Measurements from ENCODE around the gene ADCY4. TPM values are rescaled to one million over a fixed set of nuclear protein-coding genes. Genes with fewer than 3 reads are reported as not detected.

Gene ADCY4
- total RNA-seq, 1 experiment from 2014 or later = not detected

DNA sequence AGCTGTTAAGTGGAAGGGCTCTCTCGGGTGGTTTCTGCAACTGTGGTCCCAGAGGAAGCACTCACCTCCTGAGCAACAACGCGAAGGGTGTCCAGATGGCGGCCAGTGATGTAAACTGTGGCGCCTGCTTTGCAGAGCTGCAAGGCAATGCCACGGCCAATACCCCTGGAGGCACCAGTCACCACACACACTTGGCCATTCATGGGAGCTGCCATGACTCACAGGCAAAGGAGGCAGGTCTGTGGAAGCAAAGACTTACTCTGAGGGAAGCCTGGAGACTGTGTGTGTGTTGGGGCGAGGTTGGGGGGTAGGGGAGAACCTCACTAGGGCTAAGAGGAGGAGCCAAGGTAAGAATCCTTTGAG lies 36.0 kb downstream of the ADCY4 start:
- DNase-seq (ENCODE audit: low spot score) = peak; percentile 34

DNA sequence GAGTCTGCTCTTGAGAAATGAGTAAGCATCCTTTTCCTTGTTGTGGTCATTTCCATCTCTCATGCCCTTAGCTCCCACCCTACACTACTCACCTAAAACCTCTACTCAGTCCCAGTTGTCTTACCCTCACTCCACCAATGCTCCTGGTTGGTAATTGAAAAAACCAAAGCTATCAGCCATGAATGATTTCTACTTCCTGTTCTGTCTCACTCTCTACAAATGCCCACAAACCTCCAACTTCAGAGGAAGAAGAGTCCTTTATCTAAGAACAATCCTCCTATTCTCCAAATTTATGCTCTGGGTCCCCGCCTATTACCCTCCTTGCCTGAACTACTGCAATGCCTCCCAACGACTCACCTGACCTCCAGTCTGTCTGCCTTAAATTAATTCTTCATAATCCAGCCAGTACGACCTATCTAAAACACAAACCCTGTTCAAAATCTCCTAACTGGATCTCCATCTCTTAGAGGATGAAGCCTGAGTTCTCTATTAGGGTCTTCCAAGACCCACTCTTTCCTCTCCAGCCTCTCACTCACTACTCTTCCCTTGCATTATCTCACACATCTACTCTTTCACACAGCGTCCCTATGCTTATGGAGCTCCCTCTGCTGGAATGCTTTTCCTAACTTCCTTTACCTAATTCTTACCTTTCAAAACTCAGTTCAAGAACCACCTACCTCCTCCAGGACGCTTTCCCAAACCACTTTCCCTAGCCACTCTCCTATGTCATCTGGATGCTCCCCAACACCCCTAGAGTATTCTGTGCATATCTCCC lies 37.5 kb downstream of the ADCY4 start:
- no peak for DNase-seq (ENCODE audit: low spot score)

DNA sequence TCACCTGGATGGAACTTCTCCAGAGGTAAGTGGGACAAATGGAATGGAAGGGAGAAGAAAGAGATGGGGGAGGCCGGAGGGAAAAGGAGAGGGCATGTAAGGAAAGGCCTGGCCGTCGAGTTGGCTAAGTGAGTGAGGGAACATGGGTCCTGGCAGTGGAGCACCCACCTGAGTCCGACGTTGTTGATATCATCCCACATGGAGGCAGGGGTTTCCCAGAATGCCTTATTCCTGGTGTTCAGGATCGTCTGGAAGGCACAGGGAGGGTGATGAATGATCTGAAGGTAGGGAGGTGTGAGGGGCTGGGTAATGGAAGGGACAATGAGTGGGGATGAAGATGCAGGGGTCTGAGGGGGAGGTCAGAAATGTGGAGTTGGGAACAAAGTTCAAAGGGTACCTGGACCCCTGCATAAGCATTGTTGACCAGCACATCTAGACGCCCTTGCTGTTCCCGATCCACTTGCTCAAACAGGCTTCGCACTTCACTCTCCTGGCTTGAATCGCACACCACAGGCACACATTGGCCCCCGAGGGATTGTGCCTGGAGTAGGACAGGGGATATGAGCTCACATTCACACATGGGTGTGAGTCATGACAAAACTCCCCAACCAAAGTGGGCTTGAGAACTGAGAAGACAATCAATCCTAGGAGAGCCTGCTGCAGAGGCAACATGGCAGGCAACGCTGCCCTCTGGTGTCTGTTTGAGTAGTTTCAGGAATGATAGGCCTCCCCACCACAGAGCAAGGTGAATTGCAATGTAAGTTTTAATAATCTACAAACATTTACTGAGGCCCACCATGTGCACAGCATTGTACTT lies 38.3 kb downstream of the ADCY4 start:
- peak; percentile 71 for DNase-seq (ENCODE audit: low spot score)

DNA sequence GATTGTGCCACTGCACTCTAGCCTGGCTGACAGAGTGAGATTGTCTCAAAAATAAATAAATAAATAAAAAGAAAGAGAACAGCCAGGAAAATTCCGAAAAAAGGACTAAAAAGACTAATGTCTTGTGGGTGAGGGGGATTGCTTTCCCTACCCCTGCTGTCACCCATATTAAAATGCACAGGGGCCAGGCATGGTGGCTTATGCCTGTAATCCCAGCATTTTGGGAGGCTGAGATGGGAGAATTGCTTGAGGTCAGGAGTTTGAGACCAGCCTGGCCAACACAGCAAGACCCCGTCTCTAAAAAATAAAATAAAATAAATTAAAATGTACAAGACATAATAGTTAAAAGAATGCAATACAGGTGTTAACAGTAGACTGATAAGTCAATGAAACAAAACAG lies 41.3 kb downstream of the ADCY4 start:
- DNase-seq (ENCODE audit: low spot score) = no peak

DNA sequence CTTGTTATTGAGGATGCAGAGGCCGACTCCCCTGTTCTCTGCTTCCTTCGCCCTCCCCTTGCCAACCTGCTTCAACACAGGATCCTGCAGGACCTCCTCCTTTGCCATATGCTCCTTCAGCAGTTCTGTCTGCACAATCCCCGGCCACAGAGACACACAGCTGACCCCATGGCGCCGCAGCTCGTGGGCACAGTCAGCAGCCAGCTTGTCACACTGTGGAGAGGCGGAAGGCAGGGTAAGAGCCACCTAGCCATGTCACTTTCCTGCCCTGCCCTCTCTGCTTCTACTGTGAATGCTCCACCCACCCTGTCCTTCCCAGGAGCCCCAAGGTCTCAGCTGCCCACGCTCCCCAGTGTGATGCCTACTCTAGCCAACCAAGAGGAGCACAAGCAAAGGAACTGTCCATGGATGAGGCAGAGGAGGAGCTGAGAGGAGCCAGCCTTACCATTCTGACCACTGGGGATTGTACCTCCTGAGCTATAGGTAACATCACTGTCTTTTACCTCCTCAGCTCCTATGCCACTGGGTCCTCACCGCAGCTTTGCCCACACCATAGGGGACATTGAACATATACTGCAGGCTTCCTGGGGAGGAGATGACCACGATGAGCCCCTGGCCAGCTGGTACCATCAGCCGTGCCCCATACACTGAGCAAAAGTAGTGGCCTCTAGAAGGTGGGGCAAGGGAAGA lies 42.6 kb downstream of the ADCY4 start:
- DNase-seq (ENCODE audit: low spot score) = no peak

DNA sequence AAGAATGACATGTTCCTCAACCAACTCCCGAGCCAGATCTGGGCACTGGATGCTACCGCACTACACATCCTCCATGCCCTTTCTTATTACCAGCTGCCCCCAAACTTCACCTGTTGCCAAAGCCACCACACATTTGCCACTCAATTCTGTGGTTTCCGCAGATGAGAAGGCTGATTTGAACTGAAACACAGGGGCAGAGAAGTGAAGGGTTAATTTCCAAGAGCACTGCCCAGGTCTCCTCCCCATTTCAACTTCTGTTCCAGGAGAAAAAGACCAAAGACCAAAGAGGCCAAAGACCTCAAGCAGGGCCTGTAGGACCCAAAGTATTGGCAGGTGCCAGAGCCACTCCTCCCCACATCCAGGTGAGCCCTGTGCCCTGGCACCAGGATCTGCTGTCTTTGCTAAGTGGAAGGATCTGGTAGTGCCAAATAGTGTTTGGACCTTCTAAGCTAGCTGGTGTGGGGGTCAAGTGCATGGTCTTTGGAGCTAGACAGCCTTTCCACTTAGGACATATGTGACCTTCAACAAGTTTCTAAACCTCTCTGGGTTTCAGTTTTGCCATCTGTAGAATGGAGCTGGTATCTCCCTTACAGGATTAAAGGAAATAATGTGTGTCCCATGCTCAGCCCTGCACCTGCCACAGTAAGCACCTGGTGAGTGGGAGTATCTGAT lies 43.3 kb downstream of the ADCY4 start:
- no peak for DNase-seq (ENCODE audit: low spot score)

DNA sequence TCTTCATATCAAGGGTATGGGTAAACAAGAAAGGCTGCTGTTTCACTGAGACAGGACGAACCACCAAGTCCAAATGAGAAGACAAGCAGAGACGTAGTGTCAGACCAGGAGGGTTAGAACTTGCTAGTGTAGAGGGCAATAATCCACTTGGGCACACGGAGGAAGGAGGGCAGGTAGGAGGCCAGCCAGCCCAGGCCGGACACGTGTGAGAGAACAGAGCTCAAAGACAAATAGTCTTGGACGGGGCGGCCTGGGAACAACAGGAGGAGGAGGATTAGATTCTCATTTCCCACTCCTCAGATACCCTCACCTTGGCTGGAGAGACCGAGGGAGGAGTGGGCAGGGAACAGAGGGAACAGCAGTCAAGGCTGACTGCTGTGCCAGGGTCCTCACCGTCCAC lies 44.1 kb downstream of the ADCY4 start:
- DNase-seq (ENCODE audit: low spot score) = no peak

DNA sequence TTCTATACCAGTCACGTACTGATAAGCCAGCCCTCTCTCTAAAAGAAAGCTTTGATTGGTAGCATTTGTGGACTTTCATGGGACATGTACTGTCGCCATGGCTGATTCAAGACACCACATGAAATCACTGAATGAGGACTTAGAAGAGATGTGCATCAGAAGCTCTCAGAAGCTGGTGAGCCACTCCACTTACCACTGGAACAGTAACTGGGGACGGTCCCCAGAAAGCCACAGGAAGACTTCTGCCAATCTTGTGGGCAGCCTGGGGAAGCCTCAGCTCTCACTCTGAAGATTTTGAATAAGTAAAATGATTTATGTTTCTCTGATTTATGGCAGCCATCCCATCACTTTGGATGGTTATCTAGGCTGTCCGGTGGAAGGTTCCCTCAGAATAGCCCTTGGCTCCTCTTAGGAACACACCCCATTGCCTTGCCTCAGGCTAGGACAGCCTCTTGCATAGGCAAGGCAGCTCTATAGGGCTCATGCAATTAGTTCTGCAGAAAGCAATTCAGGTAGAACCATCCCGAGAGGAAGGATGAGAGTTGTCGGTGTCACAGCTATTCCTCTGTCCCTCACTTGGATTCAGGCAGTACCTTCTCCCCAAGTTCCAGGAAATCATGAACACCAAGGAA lies 45.1 kb downstream of the ADCY4 start:
- DNase-seq (ENCODE audit: low spot score) = no peak

DNA sequence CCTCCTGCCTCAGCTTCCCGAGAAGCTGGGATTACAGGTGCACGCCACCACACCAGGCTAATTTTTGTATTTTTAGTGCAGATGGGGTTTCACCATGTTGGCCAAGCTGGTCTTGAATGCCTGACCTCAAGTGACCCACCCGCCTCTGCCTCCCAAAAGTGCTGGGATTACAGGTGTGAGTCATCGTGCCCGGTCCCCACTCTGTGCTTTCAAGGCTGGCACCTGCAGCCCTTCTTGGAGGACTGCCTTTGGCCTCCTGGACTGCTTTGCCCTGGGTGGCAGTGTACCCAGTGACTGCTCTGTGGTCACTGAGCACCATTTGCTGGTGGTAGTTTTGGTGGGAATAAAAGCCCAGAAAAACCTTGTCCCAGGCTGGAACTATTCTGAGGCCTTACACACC lies 47.9 kb downstream of the ADCY4 start:
- no peak for DNase-seq (ENCODE audit: low spot score)

DNA sequence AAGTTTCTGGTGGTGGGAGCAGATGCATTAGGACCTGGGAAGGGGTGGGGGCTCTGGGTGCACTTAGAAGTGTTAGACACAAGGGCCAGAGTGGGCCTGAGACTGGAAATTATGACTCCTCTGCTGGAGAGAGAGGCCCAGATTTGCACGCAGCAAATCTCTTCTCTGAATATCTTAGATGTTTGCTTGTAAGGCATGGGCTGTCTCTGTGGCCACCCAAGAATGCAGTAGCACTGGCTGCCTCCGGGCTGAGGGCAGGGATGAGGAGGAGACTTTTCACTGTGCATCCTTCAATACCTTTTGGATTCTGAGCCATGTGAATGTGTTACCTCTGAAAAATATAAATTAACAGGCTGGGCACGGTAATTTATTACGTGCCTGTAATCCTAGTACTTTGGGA lies 49.5 kb downstream of the ADCY4 start:
- no peak for DNase-seq (ENCODE audit: low spot score)

DNA sequence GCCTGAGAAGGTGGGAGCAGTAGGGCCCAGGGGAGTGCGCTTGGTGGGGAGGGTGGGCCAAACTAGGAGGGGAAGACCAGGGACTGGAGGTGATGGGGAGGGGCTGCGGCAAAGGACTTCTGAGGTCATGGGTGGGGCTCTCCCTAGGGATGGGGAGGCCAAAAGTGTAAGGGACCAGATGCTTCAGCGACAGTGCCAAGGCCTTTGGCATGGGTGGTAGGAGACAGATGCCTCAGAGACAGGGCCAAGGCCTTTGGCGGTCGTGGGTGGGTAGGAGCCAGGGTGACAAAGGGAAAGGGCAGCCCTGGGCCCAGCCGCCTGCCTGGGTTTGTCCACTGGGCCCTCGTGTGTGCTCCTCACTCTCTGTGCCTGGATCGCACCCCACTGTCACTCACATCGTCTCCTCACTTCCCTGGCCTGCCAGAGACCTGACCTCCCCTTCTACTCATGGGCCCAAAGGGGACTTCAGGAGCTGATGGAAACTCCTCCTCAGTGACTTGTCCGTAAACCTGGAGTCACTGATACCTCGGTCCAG lies 50.3 kb downstream of the ADCY4 start:
- no peak for DNase-seq (ENCODE audit: low spot score)

DNA sequence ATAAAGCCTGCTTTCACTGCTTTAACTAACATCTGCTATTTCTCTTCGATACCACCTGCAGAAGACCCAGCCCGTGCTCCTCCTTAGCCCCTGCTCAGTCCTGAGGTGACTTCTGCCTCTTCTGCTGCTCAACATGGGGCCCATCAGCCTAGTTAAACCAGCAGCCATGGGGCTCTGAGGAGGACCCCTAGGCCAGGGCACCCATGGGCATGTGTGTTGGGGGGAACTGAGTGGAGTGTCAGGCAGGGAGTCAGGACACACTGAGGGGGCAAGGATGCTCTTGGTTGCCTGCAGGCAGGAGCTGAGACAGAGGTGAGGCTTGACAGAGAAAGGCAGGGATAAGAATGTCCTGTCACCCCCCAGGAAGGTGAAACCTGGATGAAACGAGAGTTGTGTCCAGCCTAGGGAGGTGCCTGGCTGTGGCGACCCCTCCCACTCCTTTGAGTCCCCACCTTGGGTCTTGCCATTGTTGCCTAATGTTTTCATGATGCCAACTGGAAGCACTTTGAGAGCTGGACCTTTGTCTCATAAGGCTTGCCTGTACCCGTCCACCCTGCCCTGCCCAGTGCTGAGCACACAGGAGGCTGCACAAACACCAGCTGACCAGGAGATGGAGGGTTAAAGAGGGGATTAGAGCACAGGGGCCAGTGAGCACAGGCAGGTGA lies 50.9 kb downstream of the ADCY4 start:
- no peak for DNase-seq (ENCODE audit: low spot score)

DNA sequence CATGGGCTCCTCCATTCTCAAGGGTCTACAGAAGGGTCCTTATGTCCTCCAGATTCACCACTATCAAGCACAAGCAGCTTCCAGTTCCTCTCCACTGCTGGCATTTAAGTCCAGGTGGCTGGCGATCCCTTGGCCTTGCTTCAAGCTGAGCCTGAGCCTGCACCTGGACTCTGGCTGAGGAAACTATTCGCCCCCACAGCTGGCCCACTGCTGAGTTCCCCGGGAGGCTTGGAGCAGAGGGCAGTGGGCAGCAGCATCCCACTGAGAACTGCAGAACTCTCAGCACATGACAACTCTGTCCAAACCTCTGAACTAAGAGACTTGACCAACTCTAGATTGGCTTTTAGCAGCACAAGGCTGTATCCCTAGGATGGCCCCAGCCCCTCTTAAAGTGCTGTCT lies 52.1 kb downstream of the ADCY4 start:
- DNase-seq (ENCODE audit: low spot score) = no peak

DNA sequence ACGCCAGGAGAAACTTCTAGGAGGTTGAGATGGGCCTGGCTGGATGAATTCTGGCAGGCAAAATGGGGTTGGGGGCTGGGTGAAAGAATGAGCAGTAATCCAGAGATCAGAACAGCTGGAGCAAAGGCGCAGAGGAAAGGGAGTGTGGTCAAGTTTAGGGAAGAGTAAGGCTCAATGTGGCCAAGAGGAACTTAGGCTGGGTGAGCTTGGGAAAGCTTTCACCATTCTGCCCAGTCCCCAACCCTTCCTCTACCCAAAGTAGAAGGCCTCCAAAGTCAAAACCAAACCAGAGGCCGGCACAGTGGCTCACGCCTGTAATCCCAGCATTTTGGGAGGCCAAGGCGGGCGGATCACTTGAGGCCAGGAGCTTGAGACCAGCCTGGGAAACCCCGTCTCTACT lies 53.2 kb downstream of the ADCY4 start:
- DNase-seq (ENCODE audit: low spot score) = no peak

DNA sequence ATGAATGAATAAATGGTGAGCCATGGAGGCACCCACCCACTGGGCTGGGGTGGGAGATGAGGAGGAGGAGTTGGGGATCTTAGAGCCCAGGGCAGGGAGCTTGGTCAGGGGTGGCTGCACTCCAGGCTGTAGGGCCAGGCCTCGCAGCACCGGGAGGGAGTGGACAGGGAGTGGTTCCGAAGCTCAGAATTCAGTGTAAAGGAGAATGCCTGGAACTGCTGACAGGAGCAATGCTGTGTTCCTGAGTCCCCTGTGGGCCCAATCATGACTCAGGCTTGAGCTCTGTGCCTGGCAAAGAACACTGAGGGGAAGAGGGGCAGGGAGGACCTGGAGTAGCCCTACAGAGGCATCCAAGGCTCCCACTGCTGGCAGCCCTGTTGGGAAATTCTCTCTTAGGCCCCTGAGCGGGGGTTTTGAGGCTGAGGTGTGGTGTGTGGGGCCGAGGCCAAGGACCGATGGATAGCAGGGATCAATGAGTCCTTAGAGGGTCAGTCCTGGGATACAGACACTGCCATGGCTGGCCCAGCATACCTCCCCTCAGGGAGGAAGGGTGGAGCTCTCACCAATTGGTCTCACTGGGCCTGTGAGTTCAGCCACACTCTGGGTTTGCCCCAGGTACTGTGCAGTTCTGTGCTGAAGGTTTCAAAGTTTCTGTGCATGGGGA lies 53.9 kb downstream of the ADCY4 start:
- DNase-seq (ENCODE audit: low spot score) = no peak

DNA sequence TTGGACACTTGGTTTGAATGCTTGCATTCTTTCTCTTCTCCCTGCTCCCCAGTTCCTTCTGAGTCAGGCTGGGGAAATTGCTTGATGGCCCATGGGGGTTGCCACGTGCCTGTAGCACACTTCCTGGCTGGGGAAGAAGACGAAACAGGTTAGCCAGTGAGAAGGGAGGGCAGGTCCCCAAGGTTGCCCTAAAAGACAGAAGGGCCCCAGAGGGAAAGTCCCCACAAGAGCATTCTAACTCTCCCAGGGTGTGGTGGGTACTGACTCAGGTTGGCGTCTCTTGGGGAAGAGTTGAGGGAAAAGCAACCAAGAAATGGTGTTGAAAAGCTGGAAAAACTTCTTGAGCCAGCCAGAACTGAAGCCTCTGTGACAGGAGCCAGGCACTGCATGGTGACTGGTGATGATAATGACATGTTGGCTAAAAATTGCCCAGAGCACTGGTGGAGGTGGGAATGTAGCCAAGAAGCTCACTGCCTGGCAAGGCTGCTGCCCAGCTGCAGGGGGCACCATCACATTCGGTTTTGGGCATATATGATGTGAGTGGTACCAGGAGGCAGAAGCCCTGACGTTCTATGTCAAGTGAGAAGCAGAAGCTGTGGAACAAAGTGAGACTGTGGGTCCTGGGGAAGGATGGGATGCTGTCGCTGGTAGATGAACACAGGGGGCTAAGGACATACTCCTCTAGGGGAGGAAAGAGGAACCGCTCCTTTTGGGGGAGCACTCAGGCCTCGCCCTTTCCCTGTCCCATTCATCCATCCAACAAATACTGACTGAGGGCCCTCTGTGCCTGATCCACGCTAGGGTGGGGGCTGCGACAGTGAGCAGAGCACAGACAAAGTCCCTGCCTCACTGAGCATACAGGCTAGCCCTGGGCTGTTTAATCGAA lies 55.3 kb downstream of the ADCY4 start:
- DNase-seq (ENCODE audit: low spot score) = no peak

DNA sequence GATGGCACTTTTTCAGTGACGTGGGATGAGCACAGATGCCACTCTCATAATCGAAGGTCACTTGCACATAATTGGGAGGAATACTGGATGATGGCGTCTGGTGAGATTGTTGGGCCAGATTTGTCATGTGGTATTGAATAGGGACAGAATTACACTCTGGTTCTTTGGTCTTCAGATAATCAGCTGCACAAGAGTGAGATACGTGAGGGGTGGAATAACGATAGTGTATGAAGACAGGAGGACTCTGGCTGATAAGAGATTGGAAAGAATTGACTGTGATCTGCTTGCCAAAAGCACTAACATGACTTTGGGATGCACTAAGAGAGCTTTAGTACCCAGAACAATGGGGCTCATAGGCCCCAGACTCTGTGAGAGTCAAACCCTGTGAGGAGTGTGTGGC lies 56.4 kb downstream of the ADCY4 start:
- no peak for DNase-seq (ENCODE audit: low spot score)

DNA sequence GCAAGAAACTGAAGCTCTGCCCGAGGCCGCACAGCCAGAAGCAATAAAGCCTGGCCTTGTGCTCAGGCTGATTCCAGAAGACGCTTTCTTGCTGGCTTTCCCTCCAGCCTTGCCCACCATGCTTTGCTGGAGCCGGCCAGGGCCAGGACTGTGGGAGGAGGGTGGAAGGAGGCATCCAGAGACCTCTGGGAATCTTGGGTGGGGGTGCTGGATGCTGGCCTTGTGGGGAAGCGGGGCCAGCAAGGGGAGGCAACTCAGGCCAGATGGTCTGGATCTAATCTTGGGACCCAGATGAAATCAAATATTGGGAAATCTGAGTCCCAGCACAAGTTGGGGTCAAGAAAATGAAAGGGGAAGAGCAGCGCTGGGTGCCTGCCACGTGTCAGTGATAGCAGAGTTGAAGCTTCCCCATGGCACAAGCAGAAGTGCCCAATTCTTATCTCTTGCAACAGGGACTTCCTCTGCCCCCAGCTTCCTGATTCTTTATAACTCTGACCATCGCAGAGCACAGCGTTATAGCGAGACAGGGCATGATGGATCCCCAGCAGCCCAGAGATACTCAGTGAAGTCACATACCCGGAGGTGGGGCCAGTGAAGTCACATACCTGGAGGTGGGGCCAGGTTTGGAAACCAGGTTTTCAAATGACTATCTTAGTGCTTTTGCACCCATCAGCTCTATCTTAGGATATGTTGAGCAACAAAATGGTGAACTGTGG lies 57.1 kb downstream of the ADCY4 start:
- DNase-seq (ENCODE audit: low spot score) = no peak

DNA sequence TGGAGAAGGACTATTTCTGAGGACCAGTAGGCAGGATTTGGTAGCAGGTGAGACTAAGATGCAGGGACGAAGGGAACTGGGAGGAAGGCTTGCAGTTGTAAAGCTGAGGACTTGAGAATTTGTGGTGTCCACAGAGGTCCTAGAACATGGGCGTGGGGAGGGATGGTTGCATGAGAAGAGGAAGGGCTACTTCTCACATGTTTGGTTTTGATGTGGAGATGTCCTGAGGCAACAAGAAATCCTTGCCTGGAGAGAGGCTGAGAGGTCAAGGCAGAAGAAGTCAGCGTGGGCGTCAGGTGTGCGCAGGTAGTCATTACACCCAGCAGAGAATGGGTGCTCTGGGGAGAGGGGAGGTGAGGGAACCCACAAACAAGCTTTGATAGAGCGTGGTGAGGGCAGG lies 57.8 kb downstream of the ADCY4 start:
- no peak for DNase-seq (ENCODE audit: low spot score)

Data from A172 (cell line).